ENCODE results near the gene INTS2. TPM values are rescaled to one million over a fixed set of nuclear protein-coding genes. Genes with fewer than 3 reads are reported as not detected.

INTS2 gene
- polyA plus RNA-seq, 1 of the 3 experiments (the other 2 are of a cell fraction): 6.7 TPM

Small RNA genes lying within 50 kb of the gene (small RNA-seq; reads per million reads assigned to genes)
- 0 reads per million in 7 experiments for gene RF00019

Other genes with a start within 250 kb of the INTS2 start
- 2.0 and 2.2 TPM in 2 replicates for gene BRIP1, start 64.5 kb downstream of the INTS2 start, polyA plus RNA-seq (2012; rRNA removed)
- gene MED13, start 137.3 kb upstream of the INTS2 start, polyA plus RNA-seq (2012; rRNA removed): 6.3 and 9.2 TPM in 2 replicates